ENCODE measurements around the gene CMTM4.

DNA sequence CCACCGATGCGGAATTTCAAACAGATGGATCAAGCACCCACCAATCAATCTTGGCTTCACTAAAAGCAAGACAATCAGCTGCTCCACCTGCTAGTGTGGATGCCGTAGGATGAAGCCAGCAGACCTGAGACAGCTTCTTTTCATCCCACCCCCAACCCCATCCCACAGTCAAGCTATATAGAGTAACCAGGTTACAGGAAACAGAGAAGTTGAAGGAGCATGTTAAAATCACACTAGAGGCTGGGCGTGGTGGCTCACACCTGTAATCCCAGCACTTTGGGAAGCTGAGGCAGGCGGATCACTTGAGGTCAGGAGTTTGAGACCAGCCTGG lies 37.7 kb downstream of the CMTM4 start:
- no peak for TF ChIP-seq EZH2phosphoT487 (IDR thresholded peaks at IDR 0.05; ENCODE audit: borderline replicate concordance)
- TF ChIP-seq, protein P1, sequence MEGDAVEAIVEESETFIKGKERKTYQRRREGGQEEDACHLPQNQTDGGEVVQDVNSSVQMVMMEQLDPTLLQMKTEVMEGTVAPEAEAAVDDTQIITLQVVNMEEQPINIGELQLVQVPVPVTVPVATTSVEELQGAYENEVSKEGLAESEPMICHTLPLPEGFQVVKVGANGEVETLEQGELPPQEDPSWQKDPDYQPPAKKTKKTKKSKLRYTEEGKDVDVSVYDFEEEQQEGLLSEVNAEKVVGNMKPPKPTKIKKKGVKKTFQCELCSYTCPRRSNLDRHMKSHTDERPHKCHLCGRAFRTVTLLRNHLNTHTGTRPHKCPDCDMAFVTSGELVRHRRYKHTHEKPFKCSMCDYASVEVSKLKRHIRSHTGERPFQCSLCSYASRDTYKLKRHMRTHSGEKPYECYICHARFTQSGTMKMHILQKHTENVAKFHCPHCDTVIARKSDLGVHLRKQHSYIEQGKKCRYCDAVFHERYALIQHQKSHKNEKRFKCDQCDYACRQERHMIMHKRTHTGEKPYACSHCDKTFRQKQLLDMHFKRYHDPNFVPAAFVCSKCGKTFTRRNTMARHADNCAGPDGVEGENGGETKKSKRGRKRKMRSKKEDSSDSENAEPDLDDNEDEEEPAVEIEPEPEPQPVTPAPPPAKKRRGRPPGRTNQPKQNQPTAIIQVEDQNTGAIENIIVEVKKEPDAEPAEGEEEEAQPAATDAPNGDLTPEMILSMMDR (conservative IDR thresholded peaks at IDR 0.05; ENCODE audit: low read length), result no peak
